Gastroesophageal sphincter (tissue), 3 donors: ENCODE results near the gene AGBL1.

Experiments
- CTCF ChIP-seq, 4 experiments: fragments of 200-600 bp in 2 of 4; fragments of 450-650 bp in 2 of 4; sonication (generic) in 1 of 4; IDR thresholded peaks; one replicate each; pipeline ENCODE4 v1.5.1; 2017 to 2019; ENCODE audit warnings: antibody characterized with exemption in 4 of 4, mild to moderate bottlenecking in 2 of 4, moderate library complexity in 2 of 4
- EP300 ChIP-seq: sonication (generic); formaldehyde crosslinking; IDR thresholded peaks from one replicate; pipeline ENCODE4 v1.6.1; 2017; ENCODE audit warnings: antibody characterized with exemption, mild to moderate bottlenecking
- POLR2A ChIP-seq, 2 donors: fragments of 450-650 bp; IDR thresholded peaks; one replicate each; pipeline ENCODE4 v1.6.1; 2017; ENCODE audit warnings: antibody characterized with exemption in 2 of 2, mild to moderate bottlenecking in 2 of 2, moderate library complexity in 1 of 2

GRCh38 chr15:86089422-86089821 is 9.8 kb downstream of the AGBL1 start:
- TF ChIP-seq CTCF (IDR thresholded peaks at IDR 0.05) (no peak), POLR2A (IDR thresholded peaks at IDR 0.05) (no peak), EP300 (no peak)
